Measurements from ENCODE around the gene CACNB1.
A peak's percentile ranks its signal among the peaks of the same experiment; 100 is the strongest.

CACNB1 gene

DNA sequence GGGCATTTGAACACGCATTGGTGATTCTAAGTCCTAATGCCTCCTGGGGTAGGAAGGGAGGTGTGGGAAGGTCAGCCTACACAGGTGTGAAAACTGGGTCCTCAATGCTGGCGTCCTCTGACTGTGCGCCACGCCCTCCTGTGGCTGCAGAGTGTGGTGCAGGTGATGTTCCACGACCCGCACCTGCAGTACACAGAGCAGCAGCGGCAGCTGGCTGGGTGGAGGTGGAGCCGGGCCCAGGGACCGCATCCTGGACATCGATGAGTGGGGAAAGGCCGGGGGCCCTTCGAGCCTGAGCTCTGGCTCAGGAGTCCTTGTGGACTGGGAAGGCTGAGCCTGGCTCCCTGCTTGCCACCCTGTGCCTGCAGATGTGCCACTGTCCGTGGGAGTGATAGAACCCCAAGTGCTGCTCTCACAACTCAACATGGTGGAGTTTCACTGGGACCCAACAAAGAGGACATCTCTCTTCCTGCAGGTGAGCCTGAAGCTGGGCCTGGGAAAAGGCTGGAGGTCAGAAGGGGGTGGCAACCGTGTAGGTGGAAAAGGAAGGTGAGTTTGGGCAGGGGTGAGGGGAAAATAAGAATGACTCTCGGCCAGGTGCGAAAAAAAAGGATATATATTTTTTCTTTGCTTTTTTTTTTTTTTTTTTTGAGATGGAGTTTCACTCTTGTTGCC, 42.3 kb upstream of the CACNB1 start:
- no peak overlapping the region for H3K27ac ChIP-seq
- no peak for TF ChIP-seq ZFX (IDR thresholded peaks at IDR 0.05)
- TF ChIP-seq, protein P1, sequence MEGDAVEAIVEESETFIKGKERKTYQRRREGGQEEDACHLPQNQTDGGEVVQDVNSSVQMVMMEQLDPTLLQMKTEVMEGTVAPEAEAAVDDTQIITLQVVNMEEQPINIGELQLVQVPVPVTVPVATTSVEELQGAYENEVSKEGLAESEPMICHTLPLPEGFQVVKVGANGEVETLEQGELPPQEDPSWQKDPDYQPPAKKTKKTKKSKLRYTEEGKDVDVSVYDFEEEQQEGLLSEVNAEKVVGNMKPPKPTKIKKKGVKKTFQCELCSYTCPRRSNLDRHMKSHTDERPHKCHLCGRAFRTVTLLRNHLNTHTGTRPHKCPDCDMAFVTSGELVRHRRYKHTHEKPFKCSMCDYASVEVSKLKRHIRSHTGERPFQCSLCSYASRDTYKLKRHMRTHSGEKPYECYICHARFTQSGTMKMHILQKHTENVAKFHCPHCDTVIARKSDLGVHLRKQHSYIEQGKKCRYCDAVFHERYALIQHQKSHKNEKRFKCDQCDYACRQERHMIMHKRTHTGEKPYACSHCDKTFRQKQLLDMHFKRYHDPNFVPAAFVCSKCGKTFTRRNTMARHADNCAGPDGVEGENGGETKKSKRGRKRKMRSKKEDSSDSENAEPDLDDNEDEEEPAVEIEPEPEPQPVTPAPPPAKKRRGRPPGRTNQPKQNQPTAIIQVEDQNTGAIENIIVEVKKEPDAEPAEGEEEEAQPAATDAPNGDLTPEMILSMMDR (conservative IDR thresholded peaks at IDR 0.05): peak; percentile 78

- TF ChIP-seq, protein P1 (conservative IDR thresholded peaks at IDR 0.05): no peak
- TF ChIP-seq ZFX (IDR thresholded peaks at IDR 0.05): no peak
- peak overlapping the region; percentile 3; the same call in 1 of the 2 replicates for H3K27ac ChIP-seq
Observed at GRCh38 chr17:39238311-39238972, 41.0 kb upstream of the CACNB1 start.

DNA sequence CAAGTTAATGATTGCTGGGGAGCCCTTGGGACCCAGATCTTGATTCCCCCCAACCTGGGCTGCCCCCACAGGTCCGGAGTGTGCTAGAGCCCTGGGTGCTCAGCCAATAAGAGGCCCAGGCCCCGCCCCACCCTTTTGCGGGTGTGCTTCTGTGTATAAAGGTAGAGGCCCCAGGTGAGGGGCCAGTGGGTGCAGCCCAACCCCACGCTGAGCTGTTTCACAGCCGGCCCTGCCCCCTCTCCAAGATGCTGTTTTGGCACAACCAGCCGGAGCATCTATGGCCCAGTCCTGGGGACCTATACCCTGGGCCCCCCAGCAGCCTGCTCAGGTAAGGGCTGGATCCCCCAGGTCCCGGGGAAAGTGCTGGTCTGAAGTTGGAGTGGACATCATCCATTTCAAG, 40.1 kb upstream of the CACNB1 start:
- TF ChIP-seq, protein P1 (conservative IDR thresholded peaks at IDR 0.05): no peak
- TF ChIP-seq ZFX (IDR thresholded peaks at IDR 0.05): no peak

DNA sequence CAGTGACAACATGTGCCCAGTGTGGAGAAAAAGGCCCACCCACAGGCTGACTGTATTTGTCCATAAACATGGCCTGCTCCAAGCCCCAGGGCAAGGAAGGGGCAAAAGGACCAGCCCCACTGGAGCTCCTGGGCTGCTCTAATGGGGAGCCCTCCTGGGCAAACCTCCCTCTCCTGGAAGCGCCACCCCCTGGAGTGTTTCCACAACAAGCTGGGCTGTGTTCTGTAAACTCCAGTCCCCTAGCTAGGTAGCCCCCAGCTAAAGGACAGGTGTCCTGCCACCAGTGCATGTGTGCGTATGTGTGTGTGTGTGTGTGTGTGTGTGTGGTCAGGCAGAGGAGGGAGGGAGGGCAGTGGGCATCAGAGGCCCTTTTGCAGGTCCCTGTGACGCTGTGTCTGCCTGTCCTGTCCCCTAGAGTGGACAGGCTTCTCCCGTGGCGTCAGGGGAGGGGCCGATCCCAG, 39.5 kb upstream of the CACNB1 start:
- H3K27ac ChIP-seq: no peak overlapping the region

More for the DNA sequence above, 40.1 kb upstream of the CACNB1 start:
- H3K27ac ChIP-seq: no peak overlapping the region

DNA sequence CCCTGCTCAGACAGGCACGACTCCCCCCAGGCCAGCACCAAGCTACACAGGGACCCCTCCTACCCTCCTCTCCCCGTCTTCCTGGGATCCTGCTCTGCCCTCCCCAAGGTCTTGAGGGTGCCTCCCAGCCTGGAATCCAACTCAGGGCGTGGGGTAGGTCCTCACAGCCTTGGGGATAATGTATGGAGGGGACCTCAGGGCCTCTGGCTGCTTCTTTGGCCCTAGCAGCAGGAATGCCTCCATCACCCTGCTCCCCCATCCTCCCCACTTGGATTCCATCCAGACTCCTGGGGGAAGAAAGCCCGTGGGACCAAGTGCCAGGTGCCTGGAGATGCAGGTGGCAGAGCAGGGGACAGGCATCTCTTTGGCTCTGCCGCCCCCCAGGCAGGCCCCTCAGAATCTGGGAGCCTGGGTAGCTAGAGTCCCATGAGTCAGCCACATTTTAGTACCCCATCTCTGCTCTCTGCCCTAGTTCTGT, 39.0 kb upstream of the CACNB1 start:
- TF ChIP-seq, protein P1 (conservative IDR thresholded peaks at IDR 0.05): no peak
- no peak overlapping the region for H3K27ac ChIP-seq

More for the DNA sequence above, 39.5 kb upstream of the CACNB1 start:
- TF ChIP-seq ZFX (IDR thresholded peaks at IDR 0.05): no peak
- TF ChIP-seq, protein P1 (conservative IDR thresholded peaks at IDR 0.05): no peak

GRCh38 chr17:39235555-39236449, 38.3 kb upstream of the CACNB1 start:
- TF ChIP-seq ZFX (IDR thresholded peaks at IDR 0.05): no peak
- TF ChIP-seq, protein P1 (conservative IDR thresholded peaks at IDR 0.05): peak; percentile 97
- no peak overlapping the region for H3K27ac ChIP-seq
